RWPE1 (cell line): ENCODE data around the gene METTL26.
A peak's percentile ranks its signal among the peaks of the same experiment; 100 is the strongest.

Source experiments
- CTCF ChIA-PET: fragments of 350-600 bp; sonication (Branson Sonifier 250); formaldehyde crosslinking; extraction: SDS; loops from one replicate; lab custom pipeline; 2021; lab: Yijun Ruan, JAX
- POLR2A ChIA-PET: fragments of 400-600 bp; formaldehyde crosslinking; extraction: SDS; loops from one replicate; lab custom pipeline; 2020; ENCODE audit warnings: antibody characterized with exemption; ENCODE audit not compliant: low non-redundant PET; lab: Yijun Ruan, JAX
- DNase-seq: peaks from one replicate; pipeline ENCODE4 v3.0.0; 2012; ENCODE audit warnings: low spot score
- H3K27ac ChIP-seq: fragments of 450-650 bp; 2 replicates; pipeline ENCODE4 v1.5.1; 2017
- CTCF ChIP-seq: fragments of 450-650 bp; conservative IDR thresholded peaks from 2 replicates; pipeline ENCODE4 v1.5.1; 2017; ENCODE audit warnings: low read depth, mild to moderate bottlenecking

METTL26 gene

GRCh38 chr16:641326-642188 lies 5.5 kb upstream of the METTL26 start, which contains the start of gene MCRIP2:
TSS of gene MCRIP2 (plus strand) at chr16:641828. CDS start at chr16:641992, 164 bp downstream.
- ChIA-PET POLR2A (no interaction called here), CTCF (interaction anchor here (0.5 to 0.6 kb wide), 2 partner anchors 42 to 108 kb away, joined by 3 read pairs; partner anchors contain the start of gene JMJD8)
- peak; percentile 72 for DNase-seq
- peak within 1 kb of the TSS; percentile 89 for H3K27ac ChIP-seq
- no peak for TF ChIP-seq CTCF

- ChIA-PET CTCF (interaction anchor here (0.6 to 0.7 kb wide), 2 partner anchors 9 to 107 kb away, joined by 3 to 5 read pairs; partner anchors contain the start of gene WDR90), POLR2A (no interaction called here)
- no peak for TF ChIP-seq CTCF
- H3K27ac ChIP-seq, result peak overlapping the region; percentile 46; the same call in 1 of the 2 replicates
- no peak for DNase-seq
Measured at GRCh38 chr16:640614-641013, 4.5 kb upstream of the METTL26 start.

DNA sequence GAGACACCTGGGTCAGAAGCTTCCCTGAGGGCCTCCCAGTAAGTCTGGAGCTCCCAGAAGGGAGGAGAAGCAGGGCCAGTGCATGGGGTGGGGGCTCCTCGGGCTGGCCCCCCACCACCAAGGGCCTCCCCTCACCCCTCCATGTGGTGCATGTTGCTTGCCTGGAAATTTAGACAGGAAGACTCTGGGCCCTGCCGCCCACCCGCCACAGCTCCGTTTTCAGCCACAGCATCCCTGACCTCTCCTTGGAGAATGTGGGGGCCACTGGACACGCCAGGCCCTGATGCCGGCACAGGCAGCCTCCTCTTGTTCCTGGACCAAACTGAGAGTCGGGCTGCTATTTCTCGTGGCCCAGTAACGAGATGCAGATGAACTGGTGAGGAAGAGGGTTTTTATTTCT lies 2.7 kb upstream of the METTL26 start:
- no peak for TF ChIP-seq CTCF
- ChIA-PET POLR2A (no interaction called here), CTCF (interaction anchor here (0.6 kb wide), 1 partner anchor 488 kb away, joined by 7 read pairs; no protein-coding TSS in a partner anchor)
- peak overlapping the region; percentile 93 for H3K27ac ChIP-seq
- DNase-seq, result no peak

DNA sequence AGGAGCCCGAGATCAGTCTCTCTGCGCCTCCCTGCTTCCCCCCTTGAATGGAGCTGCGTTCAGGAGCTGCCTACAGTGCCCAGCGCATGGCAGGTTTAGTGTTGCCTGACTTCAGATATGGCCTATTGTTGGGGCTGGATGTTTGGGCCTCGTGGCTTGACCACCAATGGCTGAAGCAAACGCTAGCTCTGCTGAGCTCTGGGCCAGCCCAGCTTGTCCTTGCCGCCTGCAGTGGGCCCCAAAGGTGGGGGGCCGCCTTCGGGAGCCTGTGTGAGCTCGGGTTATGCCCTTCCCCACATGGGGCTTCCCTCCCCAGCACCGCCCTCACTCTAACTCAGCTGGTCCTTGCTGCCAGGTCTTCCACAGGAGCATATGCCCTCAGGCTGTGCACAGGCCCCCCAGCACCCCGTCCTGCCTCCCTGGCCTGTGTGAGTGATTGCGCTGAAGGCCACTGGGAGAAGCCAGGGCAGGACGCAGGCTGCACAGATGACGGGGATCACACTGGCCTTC lies 2.0 kb upstream of the METTL26 start:
- ChIA-PET POLR2A (no interaction called here), CTCF (interaction anchor here (0.6 to 2.2 kb wide), 3 partner anchors 24 to 487 kb away, joined by 3 to 11 read pairs (median 7); no protein-coding TSS in a partner anchor)
- no peak for TF ChIP-seq CTCF
- DNase-seq, result no peak
- peak overlapping the region; percentile 93 for H3K27ac ChIP-seq

DNA sequence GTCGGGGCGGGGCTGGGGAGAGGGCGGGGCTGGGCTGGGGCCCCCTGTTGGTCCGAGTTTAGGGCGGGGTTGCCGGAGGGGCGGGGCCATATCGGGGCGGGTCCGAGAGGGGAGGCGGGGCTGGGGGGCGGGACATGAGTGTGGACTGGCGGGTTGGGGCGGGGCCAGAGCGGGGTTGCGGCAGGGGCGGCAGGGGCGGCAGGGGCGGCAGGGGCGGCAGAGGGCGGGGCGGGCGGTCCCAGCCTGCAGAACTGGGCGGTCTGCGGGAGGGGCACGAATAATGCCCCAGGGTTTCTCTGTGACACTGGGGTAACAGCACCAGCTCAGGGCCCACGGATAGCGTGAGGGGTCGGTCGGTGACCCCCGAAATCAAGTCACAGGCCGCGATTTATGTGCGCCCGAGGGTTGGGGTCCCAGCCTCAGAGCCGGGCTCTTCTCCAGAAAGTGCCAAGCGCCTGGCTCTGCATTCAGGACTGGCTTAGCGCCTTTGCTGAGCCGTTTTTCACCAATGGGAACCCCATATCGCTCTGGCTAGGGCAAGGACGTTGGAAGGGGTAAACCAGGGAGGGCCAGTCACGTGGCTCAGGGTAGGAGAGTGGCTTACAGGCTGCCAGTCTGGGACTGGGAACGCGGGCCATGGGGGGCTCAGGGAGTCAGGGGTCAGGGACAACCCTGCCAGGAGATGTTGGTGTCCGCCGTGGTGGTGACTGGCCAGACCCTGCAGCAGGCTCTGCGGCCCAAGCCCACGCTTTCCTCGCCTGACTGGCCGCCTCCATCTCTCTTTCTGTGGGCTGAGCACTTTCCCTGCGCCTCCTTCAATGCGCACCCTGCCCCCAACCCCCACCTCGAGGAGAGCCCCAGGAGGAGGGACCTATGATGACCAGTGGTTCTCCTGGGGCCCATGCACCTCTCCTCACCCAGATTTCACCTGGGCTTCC lies 1.2 kb upstream of the METTL26 start:
- ChIA-PET POLR2A (interaction anchor here (0.6 to 1.2 kb wide), 2 partner anchors 10 to 1202 kb away, joined by 3 read pairs; no protein-coding TSS in a partner anchor), CTCF (interaction anchor here (0.7 to 2.2 kb wide), 2 partner anchors 25 to 45 kb away, joined by 3 to 11 read pairs; no protein-coding TSS in a partner anchor)
- no peak for TF ChIP-seq CTCF
- H3K27ac ChIP-seq, result peak overlapping the region; percentile 93
- peak; percentile 99 for DNase-seq
